ENCODE measurements around the gene TMEM42. TPM values are rescaled to one million over a fixed set of nuclear protein-coding genes. Genes with fewer than 3 reads are reported as not detected.

Gene TMEM42
- total RNA-seq, 1 donor from 2014 or later = 10.1 TPM

DNA sequence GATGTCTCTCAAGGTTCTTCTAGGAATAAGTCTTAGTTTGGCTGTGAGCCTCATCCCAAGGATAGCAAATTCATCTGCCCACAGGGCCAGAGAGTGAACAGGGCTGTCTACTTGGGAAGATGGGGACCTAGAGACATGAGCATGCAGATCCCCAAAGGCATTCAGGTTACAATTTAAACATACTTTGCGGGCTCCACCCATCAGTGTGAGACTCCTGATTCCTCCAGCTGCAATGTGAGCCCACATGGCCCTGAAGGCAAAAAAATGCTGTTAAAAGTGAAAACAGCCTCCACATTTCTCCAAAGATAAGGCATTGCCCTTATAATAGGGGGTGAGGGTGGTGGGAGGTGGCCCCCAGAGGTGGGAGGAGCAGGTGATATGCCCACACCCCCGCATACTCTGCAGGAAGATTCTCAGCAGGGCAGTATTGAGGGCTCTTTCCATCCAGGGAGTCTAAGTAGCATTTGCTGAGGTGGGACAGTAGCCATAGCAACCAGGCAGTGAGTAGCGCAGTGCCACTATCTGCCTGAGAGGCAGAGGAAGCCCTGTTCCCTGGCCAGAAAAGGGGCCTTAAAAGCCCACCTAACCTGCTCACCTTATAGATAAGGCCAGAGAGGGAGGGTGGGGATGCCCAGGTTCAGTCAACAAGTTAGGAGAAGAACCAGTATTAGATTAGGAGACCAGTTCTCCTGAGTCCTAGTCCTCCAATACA is 43.9 kb downstream of the TMEM42 start:
- Histone ChIP-seq H3F3A (ENCODE audit: low read depth) (no peaks in the 10 kb centered on the region), H3K27me3 (no peaks in the 10 kb centered on the region), H3K4me1 (peaks cover under 1% of the 10 kb centered on the region), H3K79me2 (ENCODE audit: low read depth) (no peaks in the 10 kb centered on the region), H2AFZ (replicated peaks) (no peak overlapping the region), H4K20me1 (ENCODE audit: low read depth) (no peaks in the 10 kb centered on the region), H3K9ac (no peak overlapping the region), H3K4me3 (no peak overlapping the region), H3K36me3 (no peaks in the 10 kb centered on the region), H3K9me3 (ENCODE audit: low read depth) (no peaks in the 10 kb centered on the region), H3K4me2 (no peak overlapping the region), H3K27ac (no peak overlapping the region)
- no peaks in the 10 kb centered on the region for H3K36me3 Mint-ChIP-seq
- H3K27me3 Mint-ChIP-seq (ENCODE audit: insufficient read depth, low read depth) = peaks cover 2% of the 10 kb centered on the region
- H3K9me3 Mint-ChIP-seq = peaks cover 2% of the 10 kb centered on the region
- no peak overlapping the region for H3K4me3 Mint-ChIP-seq
- H3K27ac Mint-ChIP-seq = peak overlapping the region; percentile 14
- H3K4me1 Mint-ChIP-seq = peaks cover 15% of the 10 kb centered on the region
- DNase-seq (ENCODE audit: low spot score) = no peak
- TF ChIP-seq EZH2 (IDR thresholded peaks at IDR 0.05) (no peak), EZH2phosphoT487 (IDR thresholded peaks at IDR 0.05) (no peak), CTCF (IDR thresholded peaks at IDR 0.05) (no peak)

DNA sequence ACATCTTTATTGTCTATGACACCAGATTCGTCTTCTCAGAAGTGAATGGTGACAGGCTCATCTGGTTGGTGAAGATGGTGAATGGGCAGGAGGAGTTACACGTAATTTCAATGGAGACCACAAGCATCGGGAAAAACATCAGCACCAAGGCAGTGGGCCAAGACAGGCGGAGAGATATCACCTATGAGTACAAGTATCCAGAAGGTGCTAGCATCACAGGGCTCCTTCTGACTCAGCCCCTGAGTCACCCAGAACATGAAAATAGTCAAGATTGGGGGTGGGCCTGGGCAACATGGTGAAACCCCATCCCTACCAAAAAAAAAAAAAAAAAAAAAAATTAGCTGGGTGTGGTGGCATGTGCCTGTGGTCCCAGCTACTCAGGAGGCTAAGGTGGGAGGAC is 45.3 kb downstream of the TMEM42 start:
- H3K9me3 ChIP-seq (ENCODE audit: low read depth) = no peaks in the 10 kb centered on the region
- H3K9ac ChIP-seq = no peak overlapping the region
- H3K27me3 ChIP-seq = no peaks in the 10 kb centered on the region
- no peak overlapping the region for H2AFZ ChIP-seq (replicated peaks)
- H3K27ac ChIP-seq = no peak overlapping the region
- no peaks in the 10 kb centered on the region for H4K20me1 ChIP-seq (ENCODE audit: low read depth)
- H3K27ac Mint-ChIP-seq = peak overlapping the region; percentile 32
- no peaks in the 10 kb centered on the region for H3K79me2 ChIP-seq (ENCODE audit: low read depth)
- H3K4me3 Mint-ChIP-seq = no peak overlapping the region
- TF ChIP-seq EZH2phosphoT487 (IDR thresholded peaks at IDR 0.05) (no peak), EZH2 (IDR thresholded peaks at IDR 0.05) (no peak), CTCF (IDR thresholded peaks at IDR 0.05) (no peak)
- peaks cover 13% of the 10 kb centered on the region for H3K4me1 Mint-ChIP-seq
- H3K9me3 Mint-ChIP-seq = peaks cover 2% of the 10 kb centered on the region
- no peaks in the 10 kb centered on the region for H3K4me1 ChIP-seq
- no peaks in the 10 kb centered on the region for H3K36me3 Mint-ChIP-seq
- H3F3A ChIP-seq (ENCODE audit: low read depth) = no peaks in the 10 kb centered on the region
- H3K36me3 ChIP-seq = no peaks in the 10 kb centered on the region
- peaks cover 2% of the 10 kb centered on the region for H3K27me3 Mint-ChIP-seq (ENCODE audit: insufficient read depth, low read depth)
- no peak overlapping the region for H3K4me3 ChIP-seq
- no peak overlapping the region for H3K4me2 ChIP-seq
- no peak for DNase-seq (ENCODE audit: low spot score)

DNA sequence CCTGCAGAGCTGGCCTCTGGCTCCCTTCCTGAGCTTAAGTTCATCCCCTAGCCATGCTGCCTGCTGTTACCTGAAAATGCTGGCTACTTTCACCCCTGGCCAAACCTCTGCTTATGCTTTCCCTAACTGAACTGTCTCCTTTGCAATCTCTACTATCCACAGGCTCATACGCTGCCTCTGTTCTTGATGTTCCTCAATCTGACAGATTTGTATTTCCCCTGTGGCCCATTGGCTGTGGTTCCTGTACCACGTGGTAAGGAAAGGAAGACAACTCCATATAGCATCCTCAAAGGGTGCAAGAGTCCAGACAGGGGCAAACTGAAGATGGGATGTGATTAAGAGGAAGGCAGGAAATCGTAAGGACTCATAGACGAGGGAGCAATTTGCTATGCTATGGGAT is 45.9 kb downstream of the TMEM42 start:
- H3K4me1 ChIP-seq = no peaks in the 10 kb centered on the region
- peaks cover 2% of the 10 kb centered on the region for H3K9me3 Mint-ChIP-seq
- H3K4me2 ChIP-seq = no peak overlapping the region
- no peaks in the 10 kb centered on the region for H3K36me3 Mint-ChIP-seq
- H3K27ac Mint-ChIP-seq = no peak overlapping the region
- DNase-seq (ENCODE audit: low spot score) = no peak
- H4K20me1 ChIP-seq (ENCODE audit: low read depth) = no peaks in the 10 kb centered on the region
- H3F3A ChIP-seq (ENCODE audit: low read depth) = no peaks in the 10 kb centered on the region
- no peaks in the 10 kb centered on the region for H3K27me3 ChIP-seq
- H3K27ac ChIP-seq = no peak overlapping the region
- no peak overlapping the region for H2AFZ ChIP-seq (replicated peaks)
- no peak overlapping the region for H3K9ac ChIP-seq
- TF ChIP-seq EZH2phosphoT487 (IDR thresholded peaks at IDR 0.05) = no peak
- no peak for TF ChIP-seq CTCF (IDR thresholded peaks at IDR 0.05)
- no peak for TF ChIP-seq EZH2 (IDR thresholded peaks at IDR 0.05)
- no peak overlapping the region for H3K4me3 ChIP-seq
- H3K27me3 Mint-ChIP-seq (ENCODE audit: insufficient read depth, low read depth) = peaks cover 2% of the 10 kb centered on the region
- H3K4me3 Mint-ChIP-seq = peak overlapping the region; percentile 14
- no peaks in the 10 kb centered on the region for H3K36me3 ChIP-seq
- H3K79me2 ChIP-seq (ENCODE audit: low read depth) = no peaks in the 10 kb centered on the region
- no peaks in the 10 kb centered on the region for H3K9me3 ChIP-seq (ENCODE audit: low read depth)
- peaks cover 12% of the 10 kb centered on the region for H3K4me1 Mint-ChIP-seq
